Activated B cell treated with CpG ODN at 0.5 μM for 24 hours (primary cell): Measurements from ENCODE around the gene LMTK3. TPM values are rescaled to one million over a fixed set of nuclear protein-coding genes. Genes with fewer than 3 reads are reported as not detected.

Experiments used
- ATAC-seq: fragments of 200-7000 bp; cut with Tn5 transposase; one replicate; pipeline ENCODE4 v1.10.0; 2021; ENCODE audit warnings: low read depth, mild to moderate bottlenecking, moderate library complexity
- CTCF ChIA-PET: fragments of 350-600 bp; sonication (Branson Sonifier 250); formaldehyde crosslinking; loops from one replicate; lab custom pipeline; 2021; ENCODE audit warnings: antibody characterized with exemption; lab: Charles Lee
- POLR2A ChIA-PET: fragments of 350-600 bp; sonication (Branson Sonifier 250); formaldehyde crosslinking; loops from one replicate; lab custom pipeline; 2021; ENCODE audit warnings: antibody characterized with exemption; lab: Charles Lee
- DNase-seq: peaks from one replicate; pipeline ENCODE4 v3.0.0; 2022
- H3K27ac Mint-ChIP-seq: one replicate; pipeline ENCODE4 v1.8.0; 2020; ENCODE audit warnings: mixed read lengths
- H3K27me3 Mint-ChIP-seq: one replicate; pipeline ENCODE4 v1.8.0; 2021; ENCODE audit warnings: mixed read lengths
- H3K36me3 Mint-ChIP-seq: one replicate; pipeline ENCODE4 v1.8.0; 2021; ENCODE audit warnings: low read depth, mixed read lengths
- H3K4me1 Mint-ChIP-seq: one replicate; pipeline ENCODE4 v1.8.0; 2021; ENCODE audit warnings: mixed read lengths
- H3K4me3 Mint-ChIP-seq: one replicate; pipeline ENCODE4 v1.8.0; 2020; ENCODE audit warnings: mild to moderate bottlenecking, mixed read lengths
- H3K9me3 Mint-ChIP-seq: one replicate; pipeline ENCODE4 v1.8.0; 2020; ENCODE audit warnings: mixed read lengths
- CTCF ChIP-seq: fragments of 200-600 bp; IDR thresholded peaks from one replicate; pipeline ENCODE4 v1.8.0; 2022; ENCODE audit warnings: antibody characterized with exemption, mild to moderate bottlenecking
- intact Hi-C: fragments of 100-400 bp; cut with micrococcal nuclease; formaldehyde crosslinking; loops from one replicate; pipeline ENCODE4 v1.15.1; 2024
- total RNA-seq: library from RNA; stranded (reverse); gene quantifications from 2 replicates; pipeline ENCODE4 v1.2.3, GENCODE V29; 2022

Gene LMTK3
- total RNA-seq, 1 donor from 2014 or later: 0.60 TPM

DNA sequence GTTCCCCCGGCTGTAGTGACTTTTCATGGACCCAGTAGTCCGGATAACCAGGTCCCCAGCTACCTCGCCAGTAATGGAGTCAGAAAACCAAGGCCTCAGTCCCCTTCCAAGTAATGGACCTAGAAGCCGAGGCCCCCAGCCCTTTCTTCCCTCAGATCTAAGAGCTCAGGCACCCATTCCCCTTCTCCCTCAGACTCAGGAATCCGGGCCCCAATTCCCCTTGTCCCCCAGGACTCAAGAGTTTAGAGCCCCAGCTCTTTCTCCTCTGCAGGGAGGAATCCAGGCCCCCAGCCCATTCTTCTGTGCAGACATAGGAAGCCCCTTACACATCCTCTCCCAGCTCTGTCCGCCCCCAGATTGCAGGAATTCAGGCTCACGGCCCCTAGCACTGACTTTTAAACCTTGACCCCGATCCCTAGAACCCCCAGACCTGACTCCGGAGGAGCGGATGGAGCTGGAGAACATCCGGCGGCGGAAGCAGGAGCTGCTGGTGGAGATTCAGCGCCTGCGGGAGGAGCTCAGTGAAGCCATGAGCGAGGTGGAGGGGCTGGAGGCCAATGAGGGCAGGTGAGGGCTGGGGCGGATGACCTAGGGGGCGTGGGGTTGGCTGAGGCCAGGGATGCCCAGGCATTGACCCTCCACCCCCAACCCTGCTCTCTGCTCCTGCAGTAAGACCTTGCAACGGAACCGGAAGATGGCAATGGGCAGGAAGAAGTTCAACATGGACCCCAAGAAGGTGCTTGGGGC, 41.5 kb downstream of the LMTK3 start:
- POLR2A ChIA-PET: interaction anchor here (0.6 to 1.5 kb wide), 5 partner anchors 9 to 149 kb away, joined by 3 to 6 read pairs (median 4); partner anchors contain the start of genes RPL18 and SPHK2

GRCh38 chr19:48469289-48469881, 42.2 kb downstream of the LMTK3 start, which contains the start of gene CYTH2:
Gene CYTH2 (plus strand): TSS chr19:48469369. CDS start chr19:48469508, 139 bp downstream.
- ChIA-PET CTCF (interaction anchor here (1.5 kb wide), 1 partner anchor 21 kb away, joined by 9 read pairs; no protein-coding TSS in a partner anchor), POLR2A (interaction anchor here (1.4 to 1.5 kb wide), 3 partner anchors 10 to 24 kb away, joined by 4 to 6 read pairs (median 4); no protein-coding TSS in a partner anchor)
- DNase-seq (no peak), ATAC-seq (peak; percentile 0)
- H3K27me3 Mint-ChIP-seq: no peaks in the 10 kb centered on the region
- no peaks in the 10 kb centered on the region for H3K9me3 Mint-ChIP-seq
- no peak for TF ChIP-seq CTCF
- peaks cover 27% of the 10 kb centered on the region for H3K4me1 Mint-ChIP-seq
- intact Hi-C loops: loop anchor here (1.0 to 2.0 kb wide), 6 partner anchors 11 to 148 kb away; partner anchors contain the start of genes GRWD1, KDELR1 and SYNGR4
- H3K4me3 Mint-ChIP-seq: peak within 1 kb of the TSS; percentile 90
- peaks cover 39% of the 10 kb centered on the region for H3K36me3 Mint-ChIP-seq
- peak within 1 kb of the TSS; percentile 94 for H3K27ac Mint-ChIP-seq

More for the DNA sequence above, 41.5 kb downstream of the LMTK3 start:
- DNase-seq (no peak), ATAC-seq (no peak)
- Mint-ChIP-seq H3K36me3 (peaks cover 46% of the 10 kb centered on the region), H3K4me3 (peak overlapping the region; percentile 90), H3K27ac (peak overlapping the region; percentile 68), H3K4me1 (peaks cover 27% of the 10 kb centered on the region), H3K27me3 (no peaks in the 10 kb centered on the region), H3K9me3 (no peaks in the 10 kb centered on the region)
- CTCF ChIA-PET: interaction anchor here (1.5 kb wide), 1 partner anchor 20 kb away, joined by 9 read pairs; no protein-coding TSS in a partner anchor
- intact Hi-C loops: loop anchor here (1.0 to 2.0 kb wide), 6 partner anchors 10 to 149 kb away; partner anchors contain the start of genes GRWD1, KDELR1 and SYNGR4
- no peak for TF ChIP-seq CTCF

- Mint-ChIP-seq H3K27ac (peak overlapping the region; percentile 94), H3K4me3 (peak overlapping the region; percentile 90), H3K36me3 (peaks cover 34% of the 10 kb centered on the region), H3K27me3 (no peaks in the 10 kb centered on the region), H3K9me3 (no peaks in the 10 kb centered on the region), H3K4me1 (peaks cover 27% of the 10 kb centered on the region)
- POLR2A ChIA-PET: interaction anchor here (1.5 kb wide), 1 partner anchor 20 kb away, joined by 6 read pairs; no protein-coding TSS in a partner anchor
- peak; percentile 95 for DNase-seq
- intact Hi-C loops: loop anchor here (1.0 to 2.0 kb wide), 6 partner anchors 11 to 148 kb away; partner anchors contain the start of genes GRWD1, KDELR1 and SYNGR4
- CTCF ChIA-PET: no interaction called here
- no peak for TF ChIP-seq CTCF
- peak; percentile 88 for ATAC-seq
These were observed 42.8 kb downstream of the LMTK3 start for GRCh38 chr19:48468772-48469288.

DNA sequence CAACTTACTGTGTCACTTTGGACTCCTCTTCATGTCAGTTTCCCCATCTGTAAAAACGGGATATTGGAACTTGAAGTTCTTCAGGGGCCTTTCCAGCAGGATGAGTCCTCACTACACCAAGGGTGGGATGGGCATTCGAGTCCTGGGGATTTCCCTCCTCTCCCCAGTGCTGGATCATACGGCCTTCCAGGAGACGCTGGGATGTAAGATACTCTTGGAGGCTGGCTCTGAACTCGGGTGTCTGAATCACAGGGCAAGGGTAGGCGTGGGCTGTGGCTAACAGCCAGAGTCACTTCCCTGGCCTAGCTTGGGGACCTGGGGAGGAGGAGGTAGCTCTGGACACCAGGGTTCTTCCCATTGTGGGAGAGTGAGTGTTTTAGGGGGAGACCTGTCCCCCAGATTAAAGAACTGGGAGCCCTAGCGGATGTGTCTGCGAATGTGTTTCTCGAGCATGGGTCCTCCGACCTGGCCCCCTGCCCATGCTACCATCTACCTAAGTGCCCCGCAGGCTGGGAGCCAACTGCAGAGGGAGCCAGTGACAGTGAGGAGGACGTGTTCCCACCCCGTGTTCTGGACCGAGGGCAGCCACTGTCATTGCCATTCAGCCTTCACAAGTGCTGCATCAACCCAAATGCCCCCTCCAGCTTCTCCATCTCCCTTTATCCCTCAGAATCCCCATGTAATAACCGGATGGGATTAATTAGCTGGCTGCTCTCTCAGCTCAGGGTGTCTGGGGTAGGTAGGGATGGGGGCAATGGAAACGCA, 44.9 kb downstream of the LMTK3 start:
- Mint-ChIP-seq H3K4me3 (no peak overlapping the region), H3K9me3 (no peaks in the 10 kb centered on the region), H3K27me3 (no peaks in the 10 kb centered on the region), H3K4me1 (peaks cover 27% of the 10 kb centered on the region), H3K36me3 (peaks cover 21% of the 10 kb centered on the region), H3K27ac (no peak overlapping the region)
- TF ChIP-seq CTCF: no peak
- ChIA-PET CTCF (no interaction called here), POLR2A (no interaction called here)
- ATAC-seq (no peak), DNase-seq (no peak)
- intact Hi-C loops: no loop called here
